Rectal smooth muscle tissue (tissue), 1 donor: ENCODE data around the gene LIPF.
"Not testable (repeated sequence)": the region's sequence is repeated elsewhere in the genome, so short reads cannot be mapped to it uniquely, and the experiment has no call there.

Source experiments
- H3K27ac ChIP-seq: one replicate; pipeline ENCODE4 v1.7.0; 2013; ENCODE audit warnings: low read depth, low read length, inconsistent platforms
- H3K27me3 ChIP-seq: one replicate; pipeline ENCODE4 v1.7.0; 2013; ENCODE audit warnings: low read length; ENCODE audit not compliant: control insufficient read depth, insufficient read depth
- H3K36me3 ChIP-seq: one replicate; pipeline ENCODE4 v1.7.0; 2013; ENCODE audit warnings: low read length; ENCODE audit not compliant: control insufficient read depth, insufficient read depth
- H3K4me1 ChIP-seq: one replicate; pipeline ENCODE4 v1.7.0; 2013; ENCODE audit warnings: low read length; ENCODE audit not compliant: control insufficient read depth, insufficient read depth
- H3K4me3 ChIP-seq: one replicate; pipeline ENCODE4 v1.7.0; 2013; ENCODE audit warnings: low read length
- H3K9ac ChIP-seq: one replicate; pipeline ENCODE4 v1.7.0; 2013; ENCODE audit warnings: low read length

The LIPF gene

GRCh38 chr10:88652616-88653015 lies 11.6 kb upstream of the LIPF start:
- Histone ChIP-seq H3K36me3 (no peaks in the 10 kb centered on the region), H3K4me1 (no peaks in the 10 kb centered on the region), H3K4me3 (no peak overlapping the region), H3K9ac (no peak overlapping the region), H3K27ac (no peak overlapping the region), H3K27me3 (no peaks in the 10 kb centered on the region)

DNA sequence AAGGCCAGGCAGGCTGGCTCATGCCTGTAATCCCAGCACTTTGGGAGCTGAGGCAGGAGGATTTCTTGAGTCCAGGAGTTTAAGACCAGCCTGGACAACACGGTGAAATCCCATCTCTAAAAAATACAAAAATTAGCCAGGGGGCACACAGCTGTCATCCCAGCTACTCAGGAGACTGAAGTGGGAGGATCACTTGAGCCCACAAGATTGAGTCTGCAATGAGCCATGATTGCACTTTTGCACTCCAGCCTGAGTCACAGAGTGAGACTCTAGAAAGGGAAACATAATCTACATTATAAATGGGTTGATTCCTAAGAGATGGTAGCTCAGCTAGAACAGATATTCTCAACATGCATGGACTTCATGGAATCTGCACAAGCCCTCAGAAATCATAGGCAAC lies 6.3 kb upstream of the LIPF start:
- H3K4me1 ChIP-seq: no peaks in the 10 kb centered on the region
- no peaks in the 10 kb centered on the region for H3K36me3 ChIP-seq
- H3K9ac ChIP-seq: no peak overlapping the region
- H3K27ac ChIP-seq: no peak overlapping the region
- H3K27me3 ChIP-seq: no peaks in the 10 kb centered on the region
- no peak overlapping the region for H3K4me3 ChIP-seq

DNA sequence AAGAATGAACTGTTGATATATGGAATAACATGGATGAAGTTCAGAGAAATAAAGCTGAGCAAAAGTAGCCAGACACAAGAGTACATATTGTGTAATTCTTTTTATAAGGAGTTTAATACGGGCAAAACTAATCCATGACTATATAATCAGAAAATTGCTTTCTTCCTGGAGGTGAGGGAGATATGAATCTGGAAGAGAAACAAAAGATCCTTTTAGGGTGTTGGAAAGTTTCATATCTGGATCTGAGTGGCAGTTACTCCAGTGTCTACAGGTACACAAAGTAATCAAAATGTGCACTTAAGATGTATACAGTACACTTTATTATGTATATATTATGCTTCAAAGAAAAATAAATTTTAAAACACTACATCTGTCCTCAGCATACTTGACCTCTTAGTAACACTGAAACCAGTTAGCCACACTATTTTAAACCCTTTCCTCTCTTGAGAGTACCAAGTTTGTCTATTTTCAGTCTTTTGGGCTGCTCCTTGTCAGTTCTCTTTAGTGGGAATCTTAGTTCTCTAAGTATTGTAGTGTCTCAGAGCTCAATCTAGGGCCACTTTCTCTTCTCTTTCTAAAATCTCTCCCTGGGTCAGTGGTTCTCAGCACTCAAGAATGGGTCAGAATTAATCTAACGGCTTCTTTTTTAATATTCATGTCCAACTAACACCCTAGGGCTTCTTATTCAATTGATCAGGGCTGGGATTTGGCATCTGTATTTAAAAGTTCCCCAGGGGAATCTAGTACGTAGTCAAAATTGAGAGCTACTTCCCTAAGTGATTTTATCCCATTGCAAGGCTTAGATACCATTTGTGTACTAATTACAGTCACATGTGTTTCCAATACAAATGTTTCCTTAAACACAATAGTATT lies 4.3 kb upstream of the LIPF start:
- Histone ChIP-seq H3K9ac (no peak overlapping the region), H3K27me3 (no peaks in the 10 kb centered on the region), H3K27ac (no peak overlapping the region), H3K36me3 (no peaks in the 10 kb centered on the region), H3K4me1 (no peaks in the 10 kb centered on the region), H3K4me3 (no peak overlapping the region)

- H3K9ac ChIP-seq: no peak overlapping the region
- no peaks in the 10 kb centered on the region for H3K36me3 ChIP-seq
- H3K27me3 ChIP-seq: no peaks in the 10 kb centered on the region
- H3K4me3 ChIP-seq: no peak overlapping the region
- H3K4me1 ChIP-seq: no peaks in the 10 kb centered on the region
- no peak overlapping the region for H3K27ac ChIP-seq
Observed at GRCh38 chr10:88660598-88660884, 3.7 kb upstream of the LIPF start.

DNA sequence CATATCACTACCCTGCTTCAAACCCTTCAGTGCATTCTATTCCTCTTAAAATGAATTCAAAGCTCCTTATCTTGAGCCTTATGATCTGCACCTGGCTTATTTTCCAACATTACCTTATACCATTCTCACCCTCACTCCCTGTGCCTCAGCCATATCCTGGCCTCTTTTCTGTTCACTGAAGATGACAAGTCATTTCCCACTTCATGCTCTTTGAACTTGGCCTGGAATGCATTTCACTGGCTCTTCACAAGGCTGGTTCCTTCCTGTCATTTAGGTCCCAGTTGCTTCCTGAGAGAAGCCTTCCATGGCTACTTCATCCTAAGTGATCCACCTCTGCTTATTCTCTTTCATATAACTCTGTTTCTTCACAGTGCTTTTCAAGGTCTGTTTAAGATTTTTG lies 3.2 kb upstream of the LIPF start:
- Histone ChIP-seq H3K36me3 (no peaks in the 10 kb centered on the region), H3K9ac (no peak overlapping the region), H3K4me3 (no peak overlapping the region), H3K27me3 (no peaks in the 10 kb centered on the region), H3K27ac (no peak overlapping the region), H3K4me1 (no peaks in the 10 kb centered on the region)

DNA sequence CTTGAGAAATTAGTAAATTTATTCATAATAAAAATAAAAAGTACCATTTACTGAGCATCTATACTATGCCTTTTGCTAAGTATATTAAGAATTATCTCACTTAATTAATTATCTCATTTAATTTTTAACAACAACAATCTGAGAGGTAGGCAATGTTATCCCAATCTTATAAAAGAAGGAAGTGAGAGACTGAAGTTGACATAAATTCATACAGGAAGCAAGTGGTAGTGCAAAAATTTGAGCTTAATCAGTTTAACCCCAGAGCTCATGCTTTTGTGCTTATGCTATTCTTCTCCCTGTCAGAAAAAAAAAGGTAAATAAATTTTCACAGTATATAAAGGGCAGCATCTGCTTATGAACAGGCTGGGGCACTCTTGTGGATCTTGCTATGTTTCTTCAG lies 2.7 kb upstream of the LIPF start:
- H3K27me3 ChIP-seq: no peaks in the 10 kb centered on the region
- H3K4me1 ChIP-seq: no peaks in the 10 kb centered on the region
- no peak overlapping the region for H3K4me3 ChIP-seq
- no peaks in the 10 kb centered on the region for H3K36me3 ChIP-seq
- H3K27ac ChIP-seq: no peak overlapping the region
- no peak overlapping the region for H3K9ac ChIP-seq

- not testable (repeated sequence) for H3K4me3 ChIP-seq, H3K27me3 ChIP-seq, H3K9ac ChIP-seq, H3K4me1 ChIP-seq, H3K27ac ChIP-seq, H3K36me3 ChIP-seq
Observed at GRCh38 chr10:88663153-88663552, 1.1 kb upstream of the LIPF start.

DNA sequence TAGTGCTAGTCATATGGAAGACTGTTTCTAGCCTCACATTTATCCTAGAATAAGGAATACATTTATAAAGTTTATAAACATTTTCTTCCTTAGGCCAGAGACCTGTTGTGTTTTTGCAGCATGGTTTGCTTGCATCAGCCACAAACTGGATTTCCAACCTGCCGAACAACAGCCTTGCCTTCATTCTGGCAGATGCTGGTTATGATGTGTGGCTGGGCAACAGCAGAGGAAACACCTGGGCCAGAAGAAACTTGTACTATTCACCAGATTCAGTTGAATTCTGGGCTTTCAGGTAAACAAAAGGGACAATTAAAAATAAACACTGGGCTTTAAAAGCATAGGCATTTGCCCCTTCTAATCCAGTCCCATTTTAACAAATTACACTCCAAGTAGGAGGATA lies 4.2 kb downstream of the LIPF start:
- no peak overlapping the region for H3K27ac ChIP-seq
- no peak overlapping the region for H3K4me3 ChIP-seq
- H3K27me3 ChIP-seq: no peaks in the 10 kb centered on the region
- no peaks in the 10 kb centered on the region for H3K4me1 ChIP-seq
- H3K9ac ChIP-seq: no peak overlapping the region
- H3K36me3 ChIP-seq: no peaks in the 10 kb centered on the region

GRCh38 chr10:88670497-88670896 lies 6.3 kb downstream of the LIPF start:
- H3K27ac ChIP-seq: no peak overlapping the region
- H3K27me3 ChIP-seq: no peaks in the 10 kb centered on the region
- no peak overlapping the region for H3K9ac ChIP-seq
- H3K4me1 ChIP-seq: no peaks in the 10 kb centered on the region
- H3K36me3 ChIP-seq: no peaks in the 10 kb centered on the region
- H3K4me3 ChIP-seq: no peak overlapping the region

DNA sequence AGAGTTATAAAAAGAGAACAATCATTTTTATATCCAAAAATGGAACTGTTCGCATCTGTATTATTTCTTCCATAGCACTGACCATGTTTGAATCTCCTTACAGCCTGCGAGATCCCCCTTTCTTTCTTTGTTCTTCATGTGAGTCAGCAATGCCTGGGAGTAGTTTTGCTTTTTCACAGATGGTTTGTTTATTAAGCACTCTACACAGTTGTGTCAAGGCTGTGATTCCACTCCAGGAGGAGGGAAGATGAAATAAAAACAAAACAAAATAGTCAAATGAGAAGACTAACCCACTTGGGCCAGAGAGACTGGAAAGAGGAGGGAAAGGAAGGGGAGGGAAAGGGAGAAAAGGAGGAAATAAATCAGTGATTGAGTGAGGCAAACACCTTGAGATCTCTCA lies 7.8 kb downstream of the LIPF start:
- Histone ChIP-seq H3K9ac (no peak overlapping the region), H3K36me3 (no peaks in the 10 kb centered on the region), H3K27me3 (no peaks in the 10 kb centered on the region), H3K27ac (no peak overlapping the region), H3K4me3 (no peak overlapping the region), H3K4me1 (no peaks in the 10 kb centered on the region)

- H3K27me3 ChIP-seq: no peaks in the 10 kb centered on the region
- H3K36me3 ChIP-seq: no peaks in the 10 kb centered on the region
- H3K27ac ChIP-seq: no peak overlapping the region
- no peak overlapping the region for H3K9ac ChIP-seq
- no peaks in the 10 kb centered on the region for H3K4me1 ChIP-seq
- H3K4me3 ChIP-seq: no peak overlapping the region
Observed at GRCh38 chr10:88676283-88677060, 12.2 kb downstream of the LIPF start.

DNA sequence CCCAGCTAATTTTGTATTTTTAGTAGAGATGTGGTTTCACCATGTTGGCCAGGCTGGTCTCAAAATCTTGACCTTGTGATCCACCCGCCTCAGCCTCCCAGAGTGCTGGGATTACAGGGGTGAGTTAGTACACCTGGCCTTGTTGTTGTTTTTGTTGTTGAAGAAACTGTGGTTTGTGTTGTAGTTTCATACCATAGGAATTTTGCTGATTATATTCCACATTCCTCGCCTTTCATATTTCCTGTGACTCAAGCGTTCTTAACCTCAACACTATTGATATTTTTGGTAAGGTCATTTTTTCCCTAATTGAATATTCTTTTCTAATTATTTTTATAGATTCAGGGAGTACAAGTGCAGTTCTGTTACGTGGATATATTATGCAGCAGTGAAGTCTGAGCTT lies 16.7 kb downstream of the LIPF start:
- Histone ChIP-seq H3K4me3 (no peak overlapping the region), H3K27me3 (no peaks in the 10 kb centered on the region), H3K4me1 (no peaks in the 10 kb centered on the region), H3K9ac (no peak overlapping the region), H3K27ac (no peak overlapping the region), H3K36me3 (no peaks in the 10 kb centered on the region)

DNA sequence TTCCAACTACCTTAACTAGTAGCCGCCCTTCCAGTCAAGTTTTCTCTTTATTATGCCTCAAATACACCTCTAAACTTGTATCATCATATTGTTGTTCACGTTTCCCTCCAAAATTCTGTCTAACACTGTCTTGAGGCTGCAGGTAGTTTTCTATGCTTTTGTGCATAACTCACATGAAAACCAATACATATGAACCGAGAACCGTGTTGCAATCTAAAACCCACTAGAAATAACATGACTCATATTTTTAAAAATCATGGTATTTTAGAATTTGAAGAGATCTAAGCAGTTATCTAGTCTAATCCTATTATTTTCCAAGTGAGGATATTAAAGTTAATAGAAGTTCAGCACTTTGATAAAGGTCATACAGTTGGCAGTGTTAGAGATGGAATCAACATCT lies 18.2 kb downstream of the LIPF start:
- Histone ChIP-seq H3K27me3 (no peaks in the 10 kb centered on the region), H3K9ac (no peak overlapping the region), H3K27ac (no peak overlapping the region), H3K36me3 (no peaks in the 10 kb centered on the region), H3K4me3 (no peak overlapping the region), H3K4me1 (no peaks in the 10 kb centered on the region)
